ENCODE results near the gene CACHD1.

CACHD1 gene

DNA sequence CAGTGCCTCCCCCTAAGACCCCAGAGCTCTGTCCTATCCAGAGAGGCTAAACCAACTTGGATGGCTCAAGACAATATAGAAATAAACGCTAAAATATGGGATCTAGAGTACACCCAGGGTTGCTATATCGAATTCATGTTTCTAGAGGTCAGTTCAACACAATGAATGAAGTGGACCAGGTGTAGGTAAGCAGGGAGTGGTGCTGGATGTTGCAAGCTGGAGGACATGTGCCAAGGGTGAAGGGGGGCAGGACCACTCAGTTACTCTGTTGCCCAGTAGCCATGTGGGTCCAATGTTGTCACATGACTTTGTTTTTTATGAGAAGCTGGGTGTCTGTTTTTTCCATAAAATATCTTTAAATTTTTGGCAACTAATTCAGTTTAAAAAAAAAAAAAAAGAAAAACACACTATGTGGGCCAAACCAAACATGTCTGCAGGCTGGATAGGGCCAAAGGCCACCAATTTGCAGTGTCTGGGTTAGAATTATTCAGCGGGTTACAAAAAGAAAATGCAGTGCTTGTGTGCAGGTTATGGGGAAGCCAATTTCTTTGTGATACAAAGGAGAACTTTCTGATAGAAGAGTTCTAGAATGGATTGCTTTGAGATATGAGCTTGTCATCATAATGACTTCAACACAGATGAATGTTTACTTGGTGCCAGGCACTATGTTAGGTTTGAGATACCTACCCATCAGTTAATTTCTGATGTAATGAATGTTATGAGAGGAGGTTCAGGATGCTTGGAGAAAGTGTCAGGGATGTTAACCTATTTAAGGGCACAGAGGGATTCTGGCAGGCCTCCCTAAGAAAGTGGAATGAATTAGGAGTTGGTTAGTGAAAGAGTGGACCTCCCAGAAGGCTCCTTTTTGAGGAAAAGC lies 8.9 kb downstream of the CACHD1 start:
- Histone ChIP-seq H3K4me3 (replicated peaks; ENCODE audit: insufficient read depth, low read length) (no peak overlapping the region), H3K27me3 (ENCODE audit: insufficient read depth, poor library complexity, severe bottlenecking) (peaks cover 3% of the 10 kb centered on the region), H3K27ac (replicated peaks) (no peak overlapping the region)
- no peak for TF ChIP-seq SPI1 (IDR thresholded peaks at IDR 0.05; ENCODE audit: borderline replicate concordance, low read depth)
- TF ChIP-seq POLR2AphosphoS5 (IDR thresholded peaks at IDR 0.05; ENCODE audit: low read depth) = no peak
- TF ChIP-seq, protein P1, sequence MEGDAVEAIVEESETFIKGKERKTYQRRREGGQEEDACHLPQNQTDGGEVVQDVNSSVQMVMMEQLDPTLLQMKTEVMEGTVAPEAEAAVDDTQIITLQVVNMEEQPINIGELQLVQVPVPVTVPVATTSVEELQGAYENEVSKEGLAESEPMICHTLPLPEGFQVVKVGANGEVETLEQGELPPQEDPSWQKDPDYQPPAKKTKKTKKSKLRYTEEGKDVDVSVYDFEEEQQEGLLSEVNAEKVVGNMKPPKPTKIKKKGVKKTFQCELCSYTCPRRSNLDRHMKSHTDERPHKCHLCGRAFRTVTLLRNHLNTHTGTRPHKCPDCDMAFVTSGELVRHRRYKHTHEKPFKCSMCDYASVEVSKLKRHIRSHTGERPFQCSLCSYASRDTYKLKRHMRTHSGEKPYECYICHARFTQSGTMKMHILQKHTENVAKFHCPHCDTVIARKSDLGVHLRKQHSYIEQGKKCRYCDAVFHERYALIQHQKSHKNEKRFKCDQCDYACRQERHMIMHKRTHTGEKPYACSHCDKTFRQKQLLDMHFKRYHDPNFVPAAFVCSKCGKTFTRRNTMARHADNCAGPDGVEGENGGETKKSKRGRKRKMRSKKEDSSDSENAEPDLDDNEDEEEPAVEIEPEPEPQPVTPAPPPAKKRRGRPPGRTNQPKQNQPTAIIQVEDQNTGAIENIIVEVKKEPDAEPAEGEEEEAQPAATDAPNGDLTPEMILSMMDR (IDR thresholded peaks at IDR 0.05; ENCODE audit: insufficient read depth, low read length) = no peak
- no peak for TF ChIP-seq GABPA (IDR thresholded peaks at IDR 0.05; ENCODE audit: low read depth)
- TF ChIP-seq, protein P2, sequence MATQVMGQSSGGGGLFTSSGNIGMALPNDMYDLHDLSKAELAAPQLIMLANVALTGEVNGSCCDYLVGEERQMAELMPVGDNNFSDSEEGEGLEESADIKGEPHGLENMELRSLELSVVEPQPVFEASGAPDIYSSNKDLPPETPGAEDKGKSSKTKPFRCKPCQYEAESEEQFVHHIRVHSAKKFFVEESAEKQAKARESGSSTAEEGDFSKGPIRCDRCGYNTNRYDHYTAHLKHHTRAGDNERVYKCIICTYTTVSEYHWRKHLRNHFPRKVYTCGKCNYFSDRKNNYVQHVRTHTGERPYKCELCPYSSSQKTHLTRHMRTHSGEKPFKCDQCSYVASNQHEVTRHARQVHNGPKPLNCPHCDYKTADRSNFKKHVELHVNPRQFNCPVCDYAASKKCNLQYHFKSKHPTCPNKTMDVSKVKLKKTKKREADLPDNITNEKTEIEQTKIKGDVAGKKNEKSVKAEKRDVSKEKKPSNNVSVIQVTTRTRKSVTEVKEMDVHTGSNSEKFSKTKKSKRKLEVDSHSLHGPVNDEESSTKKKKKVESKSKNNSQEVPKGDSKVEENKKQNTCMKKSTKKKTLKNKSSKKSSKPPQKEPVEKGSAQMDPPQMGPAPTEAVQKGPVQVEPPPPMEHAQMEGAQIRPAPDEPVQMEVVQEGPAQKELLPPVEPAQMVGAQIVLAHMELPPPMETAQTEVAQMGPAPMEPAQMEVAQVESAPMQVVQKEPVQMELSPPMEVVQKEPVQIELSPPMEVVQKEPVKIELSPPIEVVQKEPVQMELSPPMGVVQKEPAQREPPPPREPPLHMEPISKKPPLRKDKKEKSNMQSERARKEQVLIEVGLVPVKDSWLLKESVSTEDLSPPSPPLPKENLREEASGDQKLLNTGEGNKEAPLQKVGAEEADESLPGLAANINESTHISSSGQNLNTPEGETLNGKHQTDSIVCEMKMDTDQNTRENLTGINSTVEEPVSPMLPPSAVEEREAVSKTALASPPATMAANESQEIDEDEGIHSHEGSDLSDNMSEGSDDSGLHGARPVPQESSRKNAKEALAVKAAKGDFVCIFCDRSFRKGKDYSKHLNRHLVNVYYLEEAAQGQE (IDR thresholded peaks at IDR 0.05; ENCODE audit: insufficient replicate concordance, low read depth) = no peak
- no peak for DNase-seq (ENCODE audit: low read depth in 1 of 2, low spot score in 1 of 2)

DNA sequence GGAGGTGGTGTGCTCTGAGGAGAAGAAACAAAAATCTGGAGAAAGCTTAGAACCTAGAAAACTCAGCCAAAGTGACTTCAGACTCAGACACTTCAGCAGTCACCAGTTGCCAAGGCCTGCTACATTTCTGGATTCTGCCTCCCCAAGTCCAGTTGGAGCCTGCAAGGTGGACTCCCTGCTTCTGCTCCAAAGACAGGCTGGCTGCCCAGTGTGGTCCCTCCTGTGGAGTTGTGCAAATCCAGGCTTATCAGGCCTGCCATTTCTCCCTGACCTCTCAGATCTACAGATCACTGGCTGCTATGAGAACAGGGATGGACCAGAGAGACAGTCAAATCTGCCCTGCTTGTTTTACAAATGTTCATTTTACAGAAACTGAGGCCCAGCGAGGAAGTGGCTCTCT lies 9.9 kb downstream of the CACHD1 start:
- H3K27me3 ChIP-seq (ENCODE audit: insufficient read depth, poor library complexity, severe bottlenecking) = peaks cover 3% of the 10 kb centered on the region
- DNase-seq (ENCODE audit: low read depth in 1 of 2, low spot score in 1 of 2) = no peak
- H3K27ac ChIP-seq (replicated peaks) = no peak overlapping the region
- TF ChIP-seq POLR2AphosphoS5 (IDR thresholded peaks at IDR 0.05; ENCODE audit: low read depth) = no peak
- no peak for TF ChIP-seq GABPA (IDR thresholded peaks at IDR 0.05; ENCODE audit: low read depth)
- TF ChIP-seq, protein P1 (IDR thresholded peaks at IDR 0.05; ENCODE audit: insufficient read depth, low read length) = no peak
- TF ChIP-seq, protein P2 (IDR thresholded peaks at IDR 0.05; ENCODE audit: insufficient replicate concordance, low read depth) = no peak
- TF ChIP-seq SPI1 (IDR thresholded peaks at IDR 0.05; ENCODE audit: borderline replicate concordance, low read depth) = no peak
- H3K4me3 ChIP-seq (replicated peaks; ENCODE audit: insufficient read depth, low read length) = no peak overlapping the region

DNA sequence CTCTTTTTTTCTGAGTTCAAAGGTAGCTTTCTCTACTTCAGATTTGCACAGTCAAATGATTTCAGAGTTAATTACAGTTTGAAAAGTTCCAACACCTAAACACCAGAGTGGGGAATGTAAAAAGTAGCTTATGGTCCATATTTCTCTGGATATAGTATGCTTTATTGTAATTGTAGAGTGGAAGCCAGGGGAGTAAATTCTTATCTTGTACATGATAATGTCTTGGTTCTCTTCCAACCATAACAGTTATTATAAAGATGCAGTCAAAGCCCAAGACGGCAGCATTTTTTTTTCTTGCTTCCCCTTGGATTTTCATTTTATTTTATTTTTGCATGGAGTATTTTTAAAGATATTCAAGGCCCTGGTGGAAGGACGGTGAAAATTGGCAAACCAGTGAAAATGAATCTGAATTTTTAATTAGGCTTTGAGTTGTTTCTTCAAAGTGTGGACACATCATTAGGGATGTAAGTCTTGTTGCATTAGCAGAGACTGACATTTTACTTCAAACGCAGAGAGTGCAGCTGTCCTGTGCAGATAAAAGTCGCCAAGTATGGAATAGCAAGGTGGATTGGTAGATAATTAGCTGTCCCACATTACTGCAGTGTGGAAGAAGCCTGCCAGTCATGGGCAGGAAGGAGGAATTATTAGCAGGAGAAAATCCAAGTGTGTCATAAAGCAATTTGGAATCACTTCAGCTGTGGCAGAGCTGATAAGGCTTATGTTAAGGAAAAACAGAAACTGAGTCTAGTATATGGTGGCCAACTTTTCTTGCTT lies 11.3 kb downstream of the CACHD1 start:
- TF ChIP-seq SPI1 (IDR thresholded peaks at IDR 0.05; ENCODE audit: borderline replicate concordance, low read depth) = no peak
- Histone ChIP-seq H3K27ac (replicated peaks) (no peak overlapping the region), H3K4me3 (replicated peaks; ENCODE audit: insufficient read depth, low read length) (no peak overlapping the region), H3K27me3 (ENCODE audit: insufficient read depth, poor library complexity, severe bottlenecking) (peaks cover 7% of the 10 kb centered on the region)
- DNase-seq (ENCODE audit: low read depth in 1 of 2, low spot score in 1 of 2) = no peak

DNA sequence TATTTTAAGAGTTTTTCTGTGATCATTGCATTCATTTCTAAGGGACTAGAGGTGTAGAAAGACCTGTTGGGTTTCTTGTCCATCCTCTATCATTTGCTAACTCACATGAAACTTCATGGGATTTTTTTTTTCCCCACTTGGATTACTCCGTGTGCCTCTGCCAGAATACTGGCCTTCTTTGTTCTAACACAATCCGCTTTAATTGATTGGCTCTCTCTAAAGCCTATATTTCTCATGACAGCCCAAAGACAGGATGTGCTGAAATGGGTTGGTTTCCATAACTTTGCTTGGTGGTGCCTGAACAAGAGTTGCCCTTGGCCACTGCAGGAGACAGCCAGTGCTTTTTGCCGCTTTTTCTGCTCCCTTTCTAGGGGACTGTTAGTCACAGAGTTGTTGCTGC lies 12.2 kb downstream of the CACHD1 start:
- DNase-seq (ENCODE audit: low read depth in 1 of 2, low spot score in 1 of 2) = no peak
- Histone ChIP-seq H3K27me3 (ENCODE audit: insufficient read depth, poor library complexity, severe bottlenecking) (peaks cover 7% of the 10 kb centered on the region), H3K4me3 (replicated peaks; ENCODE audit: insufficient read depth, low read length) (no peak overlapping the region), H3K27ac (replicated peaks) (no peak overlapping the region)
- TF ChIP-seq, protein P2 (IDR thresholded peaks at IDR 0.05; ENCODE audit: insufficient replicate concordance, low read depth) = no peak
- no peak for TF ChIP-seq GABPA (IDR thresholded peaks at IDR 0.05; ENCODE audit: low read depth)

All from HL-60 (cell line).